Activated CD8-positive, alpha-beta T cell treated with anti-CD3 and anti-CD28 coated beads for 36 hours (primary cell): ENCODE results near the gene TMEM178A. TPM values are rescaled to one million over a fixed set of nuclear protein-coding genes. Genes with fewer than 3 reads are reported as not detected.

Experiments used
- ATAC-seq: fragments of 200-7000 bp; cut with Tn5 transposase; one replicate; pipeline ENCODE4 v1.10.0; 2021; ENCODE audit warnings: mild to moderate bottlenecking, moderate library complexity
- CTCF ChIA-PET: fragments of 350-600 bp; sonication (Branson Sonifier 250); formaldehyde crosslinking; loops from one replicate; lab custom pipeline; 2021; ENCODE audit warnings: antibody characterized with exemption; lab: Charles Lee
- POLR2A ChIA-PET: fragments of 350-600 bp; sonication (Branson Sonifier 250); formaldehyde crosslinking; loops from one replicate; lab custom pipeline; 2021; ENCODE audit warnings: antibody characterized with exemption; lab: Charles Lee
- DNase-seq: peaks from one replicate; pipeline ENCODE4 v3.0.0-alpha.2; 2020
- H3K27ac Mint-ChIP-seq: one replicate; pipeline ENCODE4 v1.8.0; 2021; ENCODE audit warnings: mild to moderate bottlenecking, mixed read lengths
- H3K27me3 Mint-ChIP-seq: one replicate; pipeline ENCODE4 v1.8.0; 2021; ENCODE audit warnings: mixed read lengths
- H3K36me3 Mint-ChIP-seq: one replicate; pipeline ENCODE4 v1.8.0; 2021; ENCODE audit warnings: low read depth, mixed read lengths
- H3K4me1 Mint-ChIP-seq: one replicate; pipeline ENCODE4 v1.8.0; 2021; ENCODE audit warnings: low read depth, mixed read lengths
- H3K4me3 Mint-ChIP-seq: one replicate; pipeline ENCODE4 v1.8.0; 2021; ENCODE audit warnings: mild to moderate bottlenecking, moderate library complexity, mixed read lengths
- H3K9me3 Mint-ChIP-seq: one replicate; pipeline ENCODE4 v1.8.0; 2021; ENCODE audit warnings: mixed read lengths
- intact Hi-C: fragments of 100-400 bp; cut with micrococcal nuclease; formaldehyde crosslinking; loops from one replicate; pipeline ENCODE4 v1.10.0; 2022
- total RNA-seq, 2 experiments: library from RNA; stranded (reverse); gene quantifications; one replicate each; pipeline ENCODE4 v1.2.3, GENCODE V29; 2021
- TF ChIP-seq, protein P1 (sequence below): fragments of 200-600 bp; IDR thresholded peaks from one replicate; pipeline ENCODE4 v1.8.0; 2022; ENCODE audit warnings: antibody characterized with exemption, mild to moderate bottlenecking

TMEM178A gene
- total RNA-seq, 2 experiments from 2014 or later, result 0.23 to 0.31 TPM

DNA sequence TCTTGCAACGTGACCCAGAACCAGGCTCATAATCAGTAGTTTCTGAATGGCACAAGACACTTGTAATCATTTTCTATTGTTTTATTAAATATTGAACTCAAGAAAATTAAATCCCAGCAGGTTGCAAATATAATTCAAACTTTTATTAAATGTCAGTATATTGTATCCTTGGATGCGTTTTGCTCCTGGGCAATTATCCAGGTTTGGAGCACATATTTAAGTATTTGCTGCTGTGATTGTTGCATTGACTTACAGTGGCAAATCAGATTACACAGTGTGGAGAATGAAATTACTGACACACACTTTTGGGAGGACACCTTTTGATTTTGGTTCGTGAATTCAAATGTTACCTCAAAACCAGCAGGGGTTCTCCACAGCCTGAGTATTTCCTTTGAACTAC, 27.1 kb upstream of the TMEM178A start:
- TF ChIP-seq, protein P1, sequence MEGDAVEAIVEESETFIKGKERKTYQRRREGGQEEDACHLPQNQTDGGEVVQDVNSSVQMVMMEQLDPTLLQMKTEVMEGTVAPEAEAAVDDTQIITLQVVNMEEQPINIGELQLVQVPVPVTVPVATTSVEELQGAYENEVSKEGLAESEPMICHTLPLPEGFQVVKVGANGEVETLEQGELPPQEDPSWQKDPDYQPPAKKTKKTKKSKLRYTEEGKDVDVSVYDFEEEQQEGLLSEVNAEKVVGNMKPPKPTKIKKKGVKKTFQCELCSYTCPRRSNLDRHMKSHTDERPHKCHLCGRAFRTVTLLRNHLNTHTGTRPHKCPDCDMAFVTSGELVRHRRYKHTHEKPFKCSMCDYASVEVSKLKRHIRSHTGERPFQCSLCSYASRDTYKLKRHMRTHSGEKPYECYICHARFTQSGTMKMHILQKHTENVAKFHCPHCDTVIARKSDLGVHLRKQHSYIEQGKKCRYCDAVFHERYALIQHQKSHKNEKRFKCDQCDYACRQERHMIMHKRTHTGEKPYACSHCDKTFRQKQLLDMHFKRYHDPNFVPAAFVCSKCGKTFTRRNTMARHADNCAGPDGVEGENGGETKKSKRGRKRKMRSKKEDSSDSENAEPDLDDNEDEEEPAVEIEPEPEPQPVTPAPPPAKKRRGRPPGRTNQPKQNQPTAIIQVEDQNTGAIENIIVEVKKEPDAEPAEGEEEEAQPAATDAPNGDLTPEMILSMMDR, result no peak
- H3K4me3 Mint-ChIP-seq, result no peak overlapping the region
- H3K9me3 Mint-ChIP-seq, result no peaks in the 10 kb centered on the region
- no peaks in the 10 kb centered on the region for H3K4me1 Mint-ChIP-seq
- H3K36me3 Mint-ChIP-seq, result no peaks in the 10 kb centered on the region
- no peak overlapping the region for H3K27ac Mint-ChIP-seq
- ATAC-seq, result no peak
- no peak for DNase-seq
- peaks cover 3% of the 10 kb centered on the region for H3K27me3 Mint-ChIP-seq
- intact Hi-C loops, result no loop called here
- ChIA-PET POLR2A (no interaction called here), CTCF (no interaction called here)

DNA sequence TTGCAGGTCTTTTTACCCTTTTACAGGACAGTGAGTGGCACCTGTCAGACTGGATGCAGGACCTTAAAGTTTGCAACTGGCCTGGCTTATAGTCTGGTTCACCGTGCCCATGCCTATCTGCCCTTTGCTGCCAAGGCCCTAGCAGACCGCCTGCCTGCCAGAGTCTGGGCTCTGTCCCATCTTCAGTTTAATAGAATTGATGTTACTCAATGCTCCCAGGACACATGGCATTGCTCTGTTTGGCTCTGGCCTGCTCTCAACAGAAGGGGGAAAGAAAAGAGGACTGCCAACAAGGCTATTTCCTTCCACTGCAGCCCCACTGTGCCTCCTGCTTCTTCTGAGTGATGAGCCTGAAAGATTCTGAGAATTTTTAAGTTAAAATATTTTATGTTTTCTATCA, 25.6 kb upstream of the TMEM178A start:
- POLR2A ChIA-PET, result no interaction called here
- ATAC-seq, result no peak
- TF ChIP-seq, protein P1, result no peak
- H3K9me3 Mint-ChIP-seq, result no peaks in the 10 kb centered on the region
- no peak overlapping the region for H3K27ac Mint-ChIP-seq
- peaks cover 3% of the 10 kb centered on the region for H3K27me3 Mint-ChIP-seq
- intact Hi-C loops, result no loop called here
- no peaks in the 10 kb centered on the region for H3K36me3 Mint-ChIP-seq
- DNase-seq, result no peak
- CTCF ChIA-PET, result no interaction called here
- H3K4me3 Mint-ChIP-seq, result no peak overlapping the region
- H3K4me1 Mint-ChIP-seq, result no peaks in the 10 kb centered on the region

DNA sequence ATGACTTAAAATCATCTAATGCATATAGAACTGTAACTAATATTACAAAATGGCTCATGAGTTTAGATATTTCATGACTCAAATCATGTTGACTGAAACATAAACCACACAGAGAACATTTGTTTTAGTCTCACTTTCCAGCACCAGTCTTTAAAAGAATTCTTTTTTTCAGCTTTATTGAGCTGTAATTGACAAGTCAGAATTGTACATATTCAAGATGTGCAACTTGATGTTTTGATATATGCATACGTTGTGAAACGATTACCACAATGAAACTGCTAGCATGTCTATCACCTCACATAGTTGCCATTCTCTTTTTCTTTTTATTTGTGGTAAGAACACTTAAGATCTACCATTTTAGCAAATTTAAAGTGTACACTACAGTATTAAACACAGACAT, 25.0 kb upstream of the TMEM178A start:
- Mint-ChIP-seq H3K27me3 (peaks cover 3% of the 10 kb centered on the region), H3K4me3 (no peak overlapping the region), H3K9me3 (no peaks in the 10 kb centered on the region), H3K4me1 (no peaks in the 10 kb centered on the region), H3K36me3 (no peaks in the 10 kb centered on the region), H3K27ac (no peak overlapping the region)
- TF ChIP-seq, protein P1, result no peak
- intact Hi-C loops, result no loop called here
- ATAC-seq, result no peak
- ChIA-PET CTCF (no interaction called here), POLR2A (no interaction called here)
- DNase-seq, result no peak

DNA sequence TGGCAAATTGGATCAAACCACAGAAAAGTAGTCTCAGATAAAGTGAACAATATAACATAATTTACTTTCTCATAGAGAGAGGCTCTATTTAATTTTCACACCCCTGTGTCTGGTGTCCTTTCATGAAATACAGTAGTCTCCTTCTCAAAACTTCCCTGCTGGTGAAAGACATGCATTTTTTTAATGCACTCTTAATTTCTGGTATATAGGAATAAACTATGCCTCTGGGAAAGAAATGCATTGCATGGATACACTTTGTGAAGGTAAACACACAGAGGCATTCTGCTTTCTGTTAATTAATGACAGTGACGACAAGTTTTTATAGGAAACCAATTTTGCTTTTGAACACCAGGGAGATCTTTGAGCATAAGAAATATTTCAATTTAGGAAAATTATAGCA, 24.1 kb upstream of the TMEM178A start:
- ATAC-seq (no peak), DNase-seq (no peak)
- no peaks in the 10 kb centered on the region for H3K9me3 Mint-ChIP-seq
- H3K27ac Mint-ChIP-seq, result no peak overlapping the region
- no peak overlapping the region for H3K4me3 Mint-ChIP-seq
- peaks cover 2% of the 10 kb centered on the region for H3K27me3 Mint-ChIP-seq
- H3K36me3 Mint-ChIP-seq, result no peaks in the 10 kb centered on the region
- ChIA-PET CTCF (no interaction called here), POLR2A (interaction anchor here (0.7 kb wide), 1 partner anchor 119 kb away, joined by 4 read pairs; no protein-coding TSS in a partner anchor)
- no peaks in the 10 kb centered on the region for H3K4me1 Mint-ChIP-seq
- intact Hi-C loops, result no loop called here
- TF ChIP-seq, protein P1, result no peak

DNA sequence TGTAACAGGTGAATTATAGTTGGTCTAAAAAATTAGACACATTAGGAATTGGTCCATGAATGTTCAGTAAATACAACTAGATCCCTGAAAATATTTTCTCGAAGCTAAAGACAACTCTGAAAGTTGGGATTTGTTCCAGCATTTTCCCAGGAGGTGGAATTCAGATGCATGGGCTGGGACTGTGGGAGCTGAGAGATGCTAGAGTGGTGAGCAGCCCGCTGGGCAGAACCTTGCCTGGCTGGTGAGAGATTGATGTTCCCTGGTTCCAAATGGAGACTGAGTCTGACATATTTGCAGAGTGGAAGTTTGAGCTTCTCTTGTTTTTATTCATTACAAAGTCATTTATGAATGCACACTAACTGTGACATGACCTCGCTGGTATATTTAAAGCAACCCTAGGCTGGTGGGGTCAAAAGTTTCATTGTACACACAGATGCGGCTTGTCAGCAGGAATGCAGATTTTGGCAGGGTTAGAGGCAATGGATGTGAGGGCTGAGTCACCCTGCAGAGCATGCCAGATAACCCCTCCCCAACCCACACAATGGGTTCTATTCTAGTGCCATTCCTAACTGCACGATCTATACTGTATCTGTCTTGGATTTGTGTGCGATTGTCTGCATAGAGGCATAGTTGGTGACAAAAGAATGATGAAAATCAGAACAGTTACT, 23.5 kb upstream of the TMEM178A start:
- no peak for DNase-seq
- ChIA-PET CTCF (no interaction called here), POLR2A (interaction anchor here (0.7 kb wide), 1 partner anchor 118 kb away, joined by 4 read pairs; no protein-coding TSS in a partner anchor)
- no peaks in the 10 kb centered on the region for H3K4me1 Mint-ChIP-seq
- no peaks in the 10 kb centered on the region for H3K36me3 Mint-ChIP-seq
- intact Hi-C loops, result no loop called here
- no peak overlapping the region for H3K4me3 Mint-ChIP-seq
- no peak overlapping the region for H3K27ac Mint-ChIP-seq
- no peak for ATAC-seq
- no peaks in the 10 kb centered on the region for H3K9me3 Mint-ChIP-seq
- TF ChIP-seq, protein P1, result no peak
- H3K27me3 Mint-ChIP-seq, result peaks cover 2% of the 10 kb centered on the region
